CD4-positive, alpha-beta T cell (primary cell): ENCODE results near the gene KIF26B. TPM values are rescaled to one million over a fixed set of nuclear protein-coding genes. Genes with fewer than 3 reads are reported as not detected.

Source experiments
- ATAC-seq: fragments of 200-7000 bp; cut with Tn5 transposase; one replicate; pipeline ENCODE4 v1.10.0; 2022; ENCODE audit warnings: mild to moderate bottlenecking; ENCODE audit not compliant: poor library complexity
- CTCF ChIA-PET: fragments of 350-600 bp; sonication (Branson Sonifier 250); formaldehyde crosslinking; loops from one replicate; lab custom pipeline; 2021; ENCODE audit warnings: antibody characterized with exemption, inconsistent platforms; lab: Charles Lee
- POLR2A ChIA-PET: fragments of 350-600 bp; sonication (Branson Sonifier 250); formaldehyde crosslinking; loops from one replicate; lab custom pipeline; 2021; ENCODE audit warnings: antibody characterized with exemption, inconsistent platforms; lab: Charles Lee
- DNase-seq, 14 experiments: peaks; one replicate each; pipeline ENCODE4 v3.0.0-alpha.2; 2013 to 2020; ENCODE audit warnings: mixed read lengths in 2 of 14
- H3K27ac ChIP-seq, 2 donors: one replicate each; pipeline versions ENCODE4 v1.5.1 to v1.7.0; 2013; ENCODE audit warnings: low read length in 2 of 2, low read depth in 1 of 2, mild to moderate bottlenecking in 1 of 2
- H3K27me3 ChIP-seq, 2 experiments: 1 replicate in 1 of 2; 2 replicates in 1 of 2; pipeline versions ENCODE4 v1.6.1 to v1.7.0; 2013; ENCODE audit warnings: low read length in 2 of 2, control low read depth in 1 of 2, mild to moderate bottlenecking in 1 of 2, moderate library complexity in 1 of 2; ENCODE audit not compliant: insufficient read depth in 2 of 2, control insufficient read depth in 1 of 2
- H3K36me3 ChIP-seq: one replicate; pipeline ENCODE4 v1.6.1; 2013; ENCODE audit warnings: low read length, control low read depth; ENCODE audit not compliant: insufficient read depth
- H3K4me1 ChIP-seq: one replicate; pipeline ENCODE4 v1.6.1; 2013; ENCODE audit warnings: low read length, control low read depth; ENCODE audit not compliant: insufficient read depth
- H3K4me3 ChIP-seq: one replicate; pipeline ENCODE4 v1.5.1; 2013; ENCODE audit warnings: mild to moderate bottlenecking, low read length, moderate library complexity
- H3K9me3 ChIP-seq, 2 experiments: 1 replicate in 1 of 2; 2 replicates in 1 of 2; pipeline versions ENCODE4 v1.6.1 to v1.7.0; 2013; ENCODE audit warnings: low read length in 2 of 2, mild to moderate bottlenecking in 2 of 2, control low read depth in 1 of 2, moderate library complexity in 1 of 2; ENCODE audit not compliant: control insufficient read depth in 1 of 2, insufficient read depth in 1 of 2
- H3K27ac Mint-ChIP-seq: one replicate; pipeline ENCODE4 v1.8.0; 2020; ENCODE audit warnings: mixed read lengths
- H3K27me3 Mint-ChIP-seq: one replicate; pipeline ENCODE4 v1.8.0; 2021; ENCODE audit warnings: mixed read lengths
- H3K36me3 Mint-ChIP-seq: one replicate; pipeline ENCODE4 v1.8.0; 2021; ENCODE audit warnings: low read depth, mixed read lengths
- H3K4me1 Mint-ChIP-seq: one replicate; pipeline ENCODE4 v1.8.0; 2021; ENCODE audit warnings: low read depth, mixed read lengths
- H3K4me3 Mint-ChIP-seq: one replicate; pipeline ENCODE4 v1.8.0; 2020; ENCODE audit warnings: mild to moderate bottlenecking, mixed read lengths
- H3K9me3 Mint-ChIP-seq: one replicate; pipeline ENCODE4 v1.8.0; 2020; ENCODE audit warnings: mixed read lengths
- CTCF ChIP-seq: fragments of 200-600 bp; IDR thresholded peaks from one replicate; pipeline ENCODE4 v1.8.0; 2022; ENCODE audit warnings: antibody characterized with exemption, mild to moderate bottlenecking
- intact Hi-C, 2 experiments: fragments of 100-400 bp; cut with DNase I in 1 of 2; cut with micrococcal nuclease in 1 of 2; formaldehyde crosslinking; loops; one replicate each; pipeline versions ENCODE4 v1.15.1 to v1.9.0; 2023 to 2025; cut with DNase I, micrococcal nuclease
- total RNA-seq, 174 experiments: library from RNA in 2 of 174; stranded (reverse) in 2 of 174; gene quantifications; one replicate each; pipeline ENCODE4 v1.2.3 and lab custom pipeline; 2021 to 2026

Gene KIF26B
- total RNA-seq, 2 experiments from 2014 or later: 0.03 TPM; not detected in 1

GRCh38 chr1:245684166-245684565 is 529.4 kb downstream of the KIF26B start:
- Histone ChIP-seq H3K27ac (no peak overlapping the region), H3K4me1 (no peaks in the 10 kb centered on the region), H3K36me3 (no peaks in the 10 kb centered on the region), H3K9me3 (peaks cover 0 to 64% of the 10 kb centered on the region in 2 experiments), H3K4me3 (no peak overlapping the region), H3K27me3 (peaks cover 0 to under 1% of the 10 kb centered on the region in 2 experiments)
- intact Hi-C loops: no loop called here
- Mint-ChIP-seq H3K4me3 (no peak overlapping the region), H3K27me3 (no peaks in the 10 kb centered on the region), H3K4me1 (no peaks in the 10 kb centered on the region), H3K36me3 (no peaks in the 10 kb centered on the region), H3K27ac (no peak overlapping the region), H3K9me3 (no peaks in the 10 kb centered on the region)
- ChIA-PET POLR2A (no interaction called here), CTCF (no interaction called here)
- ATAC-seq (no peak), DNase-seq (no peak)
- TF ChIP-seq CTCF: no peak

- H3K9me3 Mint-ChIP-seq: no peaks in the 10 kb centered on the region
- Histone ChIP-seq H3K36me3 (no peaks in the 10 kb centered on the region), H3K27me3 (peaks cover 0 to 2% of the 10 kb centered on the region in 2 experiments), H3K4me1 (no peaks in the 10 kb centered on the region), H3K27ac (no peak overlapping the region), H3K4me3 (no peak overlapping the region), H3K9me3 (peaks cover 0 to 66% of the 10 kb centered on the region in 2 experiments)
- DNase-seq (no peak), ATAC-seq (no peak)
- H3K4me1 Mint-ChIP-seq: no peaks in the 10 kb centered on the region
- no peaks in the 10 kb centered on the region for H3K36me3 Mint-ChIP-seq
- ChIA-PET CTCF (no interaction called here), POLR2A (no interaction called here)
- intact Hi-C loops: no loop called here
- no peak for TF ChIP-seq CTCF
- H3K27me3 Mint-ChIP-seq: no peaks in the 10 kb centered on the region
- no peak overlapping the region for H3K4me3 Mint-ChIP-seq
- H3K27ac Mint-ChIP-seq: no peak overlapping the region
These were observed 529.8 kb downstream of the KIF26B start for GRCh38 chr1:245684571-245684970.

GRCh38 chr1:245685111-245685810 is 530.5 kb downstream of the KIF26B start:
- Mint-ChIP-seq H3K36me3 (no peaks in the 10 kb centered on the region), H3K27me3 (no peaks in the 10 kb centered on the region), H3K4me3 (no peak overlapping the region), H3K9me3 (no peaks in the 10 kb centered on the region), H3K4me1 (no peaks in the 10 kb centered on the region), H3K27ac (no peak overlapping the region)
- H3K27ac ChIP-seq: no peak overlapping the region
- H3K4me3 ChIP-seq: no peak overlapping the region
- H3K9me3 ChIP-seq: peaks cover 0 to 68% of the 10 kb centered on the region in 2 experiments
- ChIA-PET CTCF (no interaction called here), POLR2A (no interaction called here)
- H3K36me3 ChIP-seq: no peaks in the 10 kb centered on the region
- TF ChIP-seq CTCF: no peak
- peaks cover 0 to 2% of the 10 kb centered on the region in 2 experiments for H3K27me3 ChIP-seq
- intact Hi-C loops: no loop called here
- DNase-seq (no peak), ATAC-seq (no peak)
- no peaks in the 10 kb centered on the region for H3K4me1 ChIP-seq
